ENCODE data around the gene CHCHD10. TPM values are rescaled to one million over a fixed set of nuclear protein-coding genes. Genes with fewer than 3 reads are reported as not detected.

CHCHD10 gene
- polyA plus RNA-seq, 1 of the 3 experiments (the other 2 are of a cell fraction), result 70.1 TPM

DNA sequence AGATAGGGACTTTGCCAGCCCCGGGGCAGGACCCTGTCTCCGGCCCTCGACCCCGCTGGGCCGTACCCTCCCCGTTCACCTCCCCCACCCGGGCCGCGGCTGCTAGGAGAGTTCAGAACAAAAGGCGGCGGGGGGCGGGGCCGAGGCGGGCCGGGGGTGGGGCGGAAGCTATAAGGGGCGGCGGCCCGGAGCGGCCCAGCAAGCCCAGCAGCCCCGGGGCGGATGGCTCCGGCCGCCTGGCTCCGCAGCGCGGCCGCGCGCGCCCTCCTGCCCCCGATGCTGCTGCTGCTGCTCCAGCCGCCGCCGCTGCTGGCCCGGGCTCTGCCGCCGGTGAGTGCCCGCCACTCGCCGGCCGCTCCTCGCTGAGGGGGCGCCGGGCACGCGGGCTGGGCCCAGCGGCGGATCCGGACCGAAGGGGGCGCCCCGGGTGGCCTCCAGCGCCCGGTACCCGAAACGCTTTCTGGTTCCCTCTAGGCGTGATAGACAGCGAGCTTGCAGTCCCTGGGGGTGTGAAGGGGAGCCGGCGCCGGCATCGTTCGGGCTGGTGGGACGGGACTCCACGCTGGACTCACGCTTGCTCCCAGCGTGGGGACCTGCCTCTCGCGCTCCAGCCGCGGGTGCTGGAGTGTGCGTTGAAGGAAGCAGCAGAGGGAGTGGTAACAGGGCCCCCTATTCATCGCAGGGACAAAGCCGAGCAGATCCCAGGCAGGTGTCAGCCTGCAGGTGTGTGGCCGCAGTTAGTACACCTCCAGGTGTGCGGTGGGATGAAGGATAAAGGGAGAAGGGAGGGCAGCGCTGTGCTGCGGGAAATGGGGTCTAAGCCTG, 5.1 kb upstream of the CHCHD10 start, which contains the start of gene MMP11:
MMP11 (plus strand) TSS at position 201 of the 825 bp plus-strand sequence; CDS start at position 223, 22 bp downstream.
- H3K4me2 ChIP-seq, result peak within 1 kb of the TSS; percentile 86
- H3K36me3 ChIP-seq (replicated peaks in 1 of 2; ENCODE audit: control insufficient read depth in 1 of 2, insufficient read depth in 2 of 2, low read length in 1 of 2), result no peaks in the 10 kb centered on the region
- peaks cover 16% of the 10 kb centered on the region for H3F3A ChIP-seq (replicated peaks; ENCODE audit: insufficient read depth)
- H3K4me3 ChIP-seq (ENCODE audit: low read depth in 2 of 2, low read length in 1 of 2), result peak within 1 kb of the TSS; percentile 57 to 67
- peak within 1 kb of the TSS; percentile 95 for H2AFZ ChIP-seq (ENCODE audit: low read depth)
- 24% methylated on average over 22 of the region's 79 CpGs for WGBS (ENCODE audit: low lambda C conversion rate)
- DNase-seq, result peak; percentile 95
- ChIA-PET CTCF (interaction anchor here (1.1 to 14.9 kb wide), 3 partner anchors 16 to 76 kb away, joined by 3 to 277 read pairs (median 11); no protein-coding TSS in a partner anchor), POLR2A (interaction anchor here (0.6 to 1.1 kb wide), 2 partner anchors 50 to 77 kb away, joined by 3 to 5 read pairs; no protein-coding TSS in a partner anchor)
- no peaks in the 10 kb centered on the region for H4K20me1 ChIP-seq (ENCODE audit: insufficient read depth)
- TF ChIP-seq, protein P1, sequence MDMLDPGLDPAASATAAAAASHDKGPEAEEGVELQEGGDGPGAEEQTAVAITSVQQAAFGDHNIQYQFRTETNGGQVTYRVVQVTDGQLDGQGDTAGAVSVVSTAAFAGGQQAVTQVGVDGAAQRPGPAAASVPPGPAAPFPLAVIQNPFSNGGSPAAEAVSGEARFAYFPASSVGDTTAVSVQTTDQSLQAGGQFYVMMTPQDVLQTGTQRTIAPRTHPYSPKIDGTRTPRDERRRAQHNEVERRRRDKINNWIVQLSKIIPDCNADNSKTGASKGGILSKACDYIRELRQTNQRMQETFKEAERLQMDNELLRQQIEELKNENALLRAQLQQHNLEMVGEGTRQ (IDR thresholded peaks at IDR 0.05; ENCODE audit: borderline replicate concordance, low read depth, low read length), result no peak
- TF ChIP-seq POLR2AphosphoS5 (IDR thresholded peaks at IDR 0.05; ENCODE audit: low read depth, low read length) (peak; percentile 26; the same call in 1 of the 2 replicates), YY1 (IDR thresholded peaks at IDR 0.05; ENCODE audit: low read depth) (no peak), ELF1 (IDR thresholded peaks at IDR 0.05) (no peak), MXI1 (IDR thresholded peaks at IDR 0.05; ENCODE audit: low read depth, low read length) (peak; percentile 34; the same call in 1 of the 2 replicates), SIN3A (IDR thresholded peaks at IDR 0.05; ENCODE audit: borderline replicate concordance, low read depth, low read length) (no peak), TCF12 (IDR thresholded peaks at IDR 0.05) (no peak)
- TF ChIP-seq, protein P2, sequence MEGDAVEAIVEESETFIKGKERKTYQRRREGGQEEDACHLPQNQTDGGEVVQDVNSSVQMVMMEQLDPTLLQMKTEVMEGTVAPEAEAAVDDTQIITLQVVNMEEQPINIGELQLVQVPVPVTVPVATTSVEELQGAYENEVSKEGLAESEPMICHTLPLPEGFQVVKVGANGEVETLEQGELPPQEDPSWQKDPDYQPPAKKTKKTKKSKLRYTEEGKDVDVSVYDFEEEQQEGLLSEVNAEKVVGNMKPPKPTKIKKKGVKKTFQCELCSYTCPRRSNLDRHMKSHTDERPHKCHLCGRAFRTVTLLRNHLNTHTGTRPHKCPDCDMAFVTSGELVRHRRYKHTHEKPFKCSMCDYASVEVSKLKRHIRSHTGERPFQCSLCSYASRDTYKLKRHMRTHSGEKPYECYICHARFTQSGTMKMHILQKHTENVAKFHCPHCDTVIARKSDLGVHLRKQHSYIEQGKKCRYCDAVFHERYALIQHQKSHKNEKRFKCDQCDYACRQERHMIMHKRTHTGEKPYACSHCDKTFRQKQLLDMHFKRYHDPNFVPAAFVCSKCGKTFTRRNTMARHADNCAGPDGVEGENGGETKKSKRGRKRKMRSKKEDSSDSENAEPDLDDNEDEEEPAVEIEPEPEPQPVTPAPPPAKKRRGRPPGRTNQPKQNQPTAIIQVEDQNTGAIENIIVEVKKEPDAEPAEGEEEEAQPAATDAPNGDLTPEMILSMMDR (IDR thresholded peaks at IDR 0.05), result peak; percentile 34
- peak within 1 kb of the TSS in 1 of 2 experiments; percentile 65; a peak in 1 of 4 replicates for H3K27ac ChIP-seq (ENCODE audit: low read depth in 2 of 2, low read length in 1 of 2)
- no peaks in the 10 kb centered on the region for H3K9me3 ChIP-seq
- H3K27me3 ChIP-seq (ENCODE audit: insufficient read depth), result no peaks in the 10 kb centered on the region
- H3K9ac ChIP-seq, result peak within 1 kb of the TSS; percentile 72
- H3K79me2 ChIP-seq (ENCODE audit: insufficient read depth), result 0 out of 2 replicates have a peak, but pooled peaks cover 4% of the 10 kb centered on the region
- peaks cover 4 to 32% of the 10 kb centered on the region in 2 experiments; a peak in 2 of 4 replicates for H3K4me1 ChIP-seq (ENCODE audit: control insufficient read depth in 1 of 2, insufficient read depth in 2 of 2, low read depth in 1 of 2, low read length in 1 of 2)
- no peaks in the 10 kb centered on the region for H3K9me2 ChIP-seq

DNA sequence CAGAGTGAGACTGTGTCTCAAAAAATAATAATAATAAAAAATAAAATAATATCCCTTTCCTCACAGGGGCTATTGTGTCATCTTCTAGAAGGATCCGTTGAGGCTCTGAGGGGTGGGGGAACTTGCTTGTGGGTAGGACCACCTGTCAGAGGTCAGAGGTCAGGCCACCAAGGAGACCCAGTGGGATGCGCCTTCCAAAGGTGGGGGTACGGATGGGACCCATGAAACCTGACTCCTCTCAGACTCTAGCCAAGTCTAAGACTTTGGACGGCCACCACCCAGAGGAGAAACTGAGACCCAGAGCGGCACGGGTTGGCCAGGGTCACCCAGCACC, 4.5 kb upstream of the CHCHD10 start:
- Histone ChIP-seq H3K9ac (peak overlapping the region; percentile 40; the same call in 1 of the 2 replicates), H3K27ac (ENCODE audit: low read depth in 2 of 2, low read length in 1 of 2) (peak overlapping the region in 1 of 2 experiments; percentile 65; a peak in 1 of 4 replicates), H3K4me2 (peak overlapping the region; percentile 60; the same call in 1 of the 2 replicates), H3F3A (replicated peaks; ENCODE audit: insufficient read depth) (peaks cover 16% of the 10 kb centered on the region), H3K9me3 (no peaks in the 10 kb centered on the region), H2AFZ (ENCODE audit: low read depth) (peak overlapping the region; percentile 95), H3K4me3 (ENCODE audit: low read depth in 2 of 2, low read length in 1 of 2) (peak overlapping the region; percentile 57 to 67), H3K36me3 (replicated peaks in 1 of 2; ENCODE audit: control insufficient read depth in 1 of 2, insufficient read depth in 2 of 2, low read length in 1 of 2) (no peaks in the 10 kb centered on the region), H3K79me2 (ENCODE audit: insufficient read depth) (0 out of 2 replicates have a peak, but pooled peaks cover 7% of the 10 kb centered on the region), H3K27me3 (ENCODE audit: insufficient read depth) (no peaks in the 10 kb centered on the region), H4K20me1 (ENCODE audit: insufficient read depth) (no peaks in the 10 kb centered on the region), H3K9me2 (no peaks in the 10 kb centered on the region), H3K4me1 (ENCODE audit: control insufficient read depth in 1 of 2, insufficient read depth in 2 of 2, low read depth in 1 of 2, low read length in 1 of 2) (peaks cover 4 to 30% of the 10 kb centered on the region in 2 experiments; a peak in 2 of 4 replicates)
- POLR2A ChIA-PET, result interaction anchor here (0.6 to 1.1 kb wide), 2 partner anchors 50 to 77 kb away, joined by 3 to 5 read pairs; no protein-coding TSS in a partner anchor
- no peak for DNase-seq
- CTCF ChIA-PET, result interaction anchor here (1.1 to 14.9 kb wide), 3 partner anchors 18 to 76 kb away, joined by 3 to 277 read pairs (median 3); no protein-coding TSS in a partner anchor
- WGBS (ENCODE audit: low lambda C conversion rate), result 21% methylated on average over 5 of the region's 6 CpGs
- TF ChIP-seq SMC3 (IDR thresholded peaks at IDR 0.05; ENCODE audit: low read depth, low read length) (no peak), NFIC (IDR thresholded peaks at IDR 0.05; ENCODE audit: borderline replicate concordance) (no peak), EP300 (IDR thresholded peaks at IDR 0.05; ENCODE audit: borderline replicate concordance in 1 of 2, low read depth in 1 of 2, low read length in 1 of 2) (no peak), GATA2 (CRISPR knock-in tag; IDR thresholded peaks at IDR 0.05) (no peak)
